DMS153 treated with DMSO at 0.1 percent for 48 hours (cell line): ENCODE measurements around the gene GRID2IP.
"Not testable (repeated sequence)": the region's sequence is repeated elsewhere in the genome, so short reads cannot be mapped to it uniquely, and the experiment has no call there.

ENCODE experiments used
- DNase-seq: peaks from one replicate; lab custom pipeline; 2025; ENCODE audit not compliant: unreplicated experiment; lab: John Stamatoyannopoulos, UW

Gene GRID2IP

GRCh38 chr7:6494365-6494764 lies 56.9 kb downstream of the GRID2IP start:
- DNase-seq: no peak

GRCh38 chr7:6491194-6491593 lies 60.1 kb downstream of the GRID2IP start:
- DNase-seq: no peak

GRCh38 chr7:6489612-6490011 lies 61.6 kb downstream of the GRID2IP start:
- DNase-seq: no peak

GRCh38 chr7:6487184-6487545 lies 64.1 kb downstream of the GRID2IP start:
- DNase-seq: no peak

- DNase-seq: no peak
Observed at GRCh38 chr7:6486438-6487183, 64.7 kb downstream of the GRID2IP start.

- DNase-seq: no peak
Observed at GRCh38 chr7:6482743-6483119, 68.5 kb downstream of the GRID2IP start.

- DNase-seq: no peak
Observed at GRCh38 chr7:6482307-6482706, 69.0 kb downstream of the GRID2IP start.

GRCh38 chr7:6481445-6481844 lies 69.8 kb downstream of the GRID2IP start:
- DNase-seq: no peak

GRCh38 chr7:6480323-6480660 lies 71.0 kb downstream of the GRID2IP start:
- no peak for DNase-seq

- no peak for DNase-seq
Observed at GRCh38 chr7:6479067-6479466, 72.2 kb downstream of the GRID2IP start.

- DNase-seq: no peak
Observed at GRCh38 chr7:6478186-6478585, 73.1 kb downstream of the GRID2IP start.

GRCh38 chr7:6477318-6477660 lies 74.0 kb downstream of the GRID2IP start:
- no peak for DNase-seq

- no peak for DNase-seq
Observed at GRCh38 chr7:6476596-6477317, 74.5 kb downstream of the GRID2IP start.

- DNase-seq: no peak
Observed at GRCh38 chr7:6475433-6476186, 75.7 kb downstream of the GRID2IP start.

GRCh38 chr7:6465862-6466261 lies 85.4 kb downstream of the GRID2IP start:
- no peak for DNase-seq

- DNase-seq: not testable (repeated sequence)
Observed at GRCh38 chr7:6463609-6464008, 87.7 kb downstream of the GRID2IP start.

- no peak for DNase-seq
Observed at GRCh38 chr7:6461946-6462550, 89.2 kb downstream of the GRID2IP start.

- no peak for DNase-seq
Observed at GRCh38 chr7:6460990-6461584, 90.2 kb downstream of the GRID2IP start.

GRCh38 chr7:6460303-6460702 lies 91.0 kb downstream of the GRID2IP start:
- DNase-seq: no peak

GRCh38 chr7:6458676-6459075 lies 92.6 kb downstream of the GRID2IP start:
- DNase-seq: not testable (repeated sequence)

GRCh38 chr7:6453734-6454133 lies 97.5 kb downstream of the GRID2IP start:
- no peak for DNase-seq
